Esophagus (tissue), 2 donors: ENCODE measurements around the gene GPR157. TPM values are rescaled to one million over a fixed set of nuclear protein-coding genes. Genes with fewer than 3 reads are reported as not detected.
"Not testable (repeated sequence)": the region's sequence is repeated elsewhere in the genome, so short reads cannot be mapped to it uniquely, and the experiment has no call there.

Source experiments
- H3K27ac ChIP-seq, 2 donors: one replicate each; pipeline ENCODE4 v1.5.1; 2013; ENCODE audit warnings: low read depth in 2 of 2, mild to moderate bottlenecking in 2 of 2, inconsistent platforms in 1 of 2, low read length in 1 of 2, moderate library complexity in 1 of 2
- H3K27me3 ChIP-seq, 2 donors: one replicate each; pipeline ENCODE4 v1.6.1; 2013; ENCODE audit warnings: low read length in 2 of 2, control low read depth in 1 of 2, mild to moderate bottlenecking in 1 of 2; ENCODE audit not compliant: insufficient read depth in 2 of 2, control insufficient read depth in 1 of 2
- H3K36me3 ChIP-seq, 2 donors: one replicate each; pipeline ENCODE4 v1.6.1; 2013; ENCODE audit warnings: low read length in 1 of 2; ENCODE audit not compliant: control insufficient read depth in 2 of 2, insufficient read depth in 2 of 2
- H3K4me1 ChIP-seq, 2 donors: one replicate each; pipeline ENCODE4 v1.6.1; 2013; ENCODE audit warnings: low read length in 1 of 2; ENCODE audit not compliant: control insufficient read depth in 2 of 2, insufficient read depth in 2 of 2
- H3K4me3 ChIP-seq, 2 donors: one replicate each; pipeline ENCODE4 v1.5.1; 2013; ENCODE audit warnings: low read length in 2 of 2, mild to moderate bottlenecking in 2 of 2, low read depth in 1 of 2, moderate library complexity in 1 of 2
- H3K9me3 ChIP-seq, 2 donors: one replicate each; pipeline ENCODE4 v1.6.1; 2013; ENCODE audit warnings: mild to moderate bottlenecking in 2 of 2, low read depth in 1 of 2, low read length in 1 of 2, moderate library complexity in 1 of 2; ENCODE audit not compliant: control insufficient read depth in 2 of 2, insufficient read depth in 1 of 2
- WGBS, 2 donors: extraction: QIAGEN DNeasy Blood & Tissue Kit; methylation state at CpG; one replicate each; pipeline ENCODE4 v1.1.7; 2013; 5-methylcytosine and 5-hydroxymethylcytosine counted together
- polyA plus RNA-seq, 2 donors: library from polyadenylated mRNA; stranded (reverse); fragments of 200-250 nt; gene quantifications; one replicate each; pipeline ENCODE4 v1.2.3, GENCODE V29; 2013
- donor health status: healthy with polysubstance abuse.
- donor health status: Bipolar disorder and iron deficiency.

Gene GPR157
- polyA plus RNA-seq, 2 donors, result 15.7 to 15.9 TPM

DNA sequence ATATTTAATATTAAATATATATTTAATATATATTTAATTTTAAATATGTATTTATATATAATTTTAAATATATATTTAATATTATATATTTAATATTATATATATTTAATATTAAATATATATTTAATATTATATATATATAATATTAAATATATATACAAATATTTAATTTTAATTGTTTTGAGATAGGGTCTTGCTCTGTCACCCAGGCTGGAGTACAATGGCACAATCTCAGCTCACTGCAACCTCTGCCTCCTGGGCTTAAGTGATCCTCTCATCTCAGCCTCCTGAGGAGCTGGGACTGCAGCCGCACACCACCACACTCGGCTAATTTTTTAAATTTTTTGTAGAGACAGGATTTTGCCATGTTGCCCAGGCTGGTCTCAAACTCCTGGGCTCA, 5.2 kb downstream of the GPR157 start:
- H3K36me3 ChIP-seq, H3K9me3 ChIP-seq, H3K27me3 ChIP-seq, H3K4me3 ChIP-seq, H3K4me1 ChIP-seq: not testable (repeated sequence)
- WGBS, 2 donors, result 90 to 96% methylated on average over 2 of the region's 2 CpGs
- peak overlapping the region; percentile 66 to 80 for H3K27ac ChIP-seq

DNA sequence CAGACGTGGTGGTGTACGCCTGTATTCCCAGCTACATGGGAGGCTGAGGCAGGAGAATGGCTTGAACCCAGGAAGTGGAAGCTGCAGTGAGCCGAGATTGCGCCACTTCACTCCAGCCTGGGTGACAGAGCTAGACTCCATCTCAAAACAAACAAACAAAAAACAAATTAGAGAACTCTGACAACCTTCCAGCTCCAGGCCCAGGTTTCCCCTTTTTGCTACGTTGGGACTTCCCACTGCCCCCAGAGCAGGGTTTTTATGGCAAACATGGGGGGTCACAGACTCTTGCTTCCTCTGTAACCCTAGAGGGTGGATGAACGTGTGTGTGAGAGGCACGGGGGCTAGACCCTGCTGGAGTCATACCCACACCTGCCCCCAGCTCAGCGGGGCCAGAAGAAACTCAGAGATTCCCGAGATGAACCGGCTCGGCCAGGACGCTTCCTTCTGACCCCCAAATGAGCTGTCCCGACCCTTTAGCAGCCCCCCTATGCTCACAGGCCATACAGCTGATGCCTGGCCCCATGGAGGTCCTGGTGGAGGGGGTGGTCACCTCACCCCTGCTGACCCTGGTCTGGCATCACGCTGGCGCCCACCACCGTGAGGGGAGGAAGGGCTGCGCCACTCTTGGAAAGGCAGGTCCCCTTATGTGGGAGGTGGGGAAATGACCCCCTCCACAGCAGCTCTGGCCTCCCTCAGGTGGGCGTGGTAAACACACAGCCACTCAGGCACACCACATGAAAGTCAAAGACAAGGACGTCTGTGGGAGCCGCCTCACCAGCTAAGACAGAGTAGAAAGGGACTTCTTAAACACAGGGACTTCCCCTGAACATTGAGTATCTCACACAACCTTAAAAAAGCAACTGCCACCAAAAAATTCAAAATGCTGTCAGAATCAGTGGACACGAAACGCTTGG, 7.1 kb downstream of the GPR157 start:
- Histone ChIP-seq H3K27ac (peak overlapping the region in 1 of 2 donors; percentile 53), H3K36me3 (peaks cover 2 to 7% of the 10 kb centered on the region in 2 donors), H3K4me1 (peaks cover 4 to 8% of the 10 kb centered on the region in 2 donors), H3K4me3 (no peak overlapping the region), H3K9me3 (no peaks in the 10 kb centered on the region), H3K27me3 (no peaks in the 10 kb centered on the region)
- WGBS, 2 donors, result 86 to 89% methylated on average over 22 of the region's 22 CpGs

DNA sequence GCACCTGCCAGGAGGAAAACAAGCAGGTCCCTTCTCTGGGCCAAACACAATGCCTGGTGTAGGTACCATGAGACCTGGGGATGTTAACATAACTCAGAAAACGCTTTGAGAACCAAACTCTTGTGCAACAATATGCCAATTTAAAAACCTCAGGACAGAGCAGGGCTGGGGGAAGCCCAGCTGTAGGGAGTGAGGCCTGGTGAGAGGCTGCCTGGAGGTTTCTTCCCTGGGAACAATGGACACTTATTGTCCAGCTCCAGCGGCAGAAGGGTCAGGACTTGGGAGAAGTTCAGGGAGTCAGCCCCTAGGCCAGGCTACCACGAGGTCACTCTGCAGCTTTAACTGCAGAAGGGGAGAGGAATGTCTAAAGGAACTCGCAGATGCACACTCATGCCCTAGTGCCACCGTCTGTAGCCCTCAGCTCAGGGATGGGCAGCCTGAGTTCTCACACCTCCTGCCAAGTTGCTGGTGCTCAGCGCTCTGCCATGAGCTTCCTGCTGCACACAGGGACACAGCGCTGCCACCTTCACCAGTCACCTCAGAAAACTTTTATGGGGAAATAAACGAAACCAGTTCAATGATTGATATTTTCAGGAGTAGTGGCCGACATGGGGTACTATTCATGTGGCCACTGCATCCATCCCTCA, 8.5 kb downstream of the GPR157 start:
- Histone ChIP-seq H3K27me3 (no peaks in the 10 kb centered on the region), H3K9me3 (no peaks in the 10 kb centered on the region), H3K4me3 (no peak overlapping the region), H3K27ac (no peak overlapping the region), H3K36me3 (peaks cover 2 to 7% of the 10 kb centered on the region in 2 donors), H3K4me1 (peaks cover 4 to 8% of the 10 kb centered on the region in 2 donors)
- 76 to 80% methylated on average over 9 of the region's 9 CpGs for WGBS, 2 donors

DNA sequence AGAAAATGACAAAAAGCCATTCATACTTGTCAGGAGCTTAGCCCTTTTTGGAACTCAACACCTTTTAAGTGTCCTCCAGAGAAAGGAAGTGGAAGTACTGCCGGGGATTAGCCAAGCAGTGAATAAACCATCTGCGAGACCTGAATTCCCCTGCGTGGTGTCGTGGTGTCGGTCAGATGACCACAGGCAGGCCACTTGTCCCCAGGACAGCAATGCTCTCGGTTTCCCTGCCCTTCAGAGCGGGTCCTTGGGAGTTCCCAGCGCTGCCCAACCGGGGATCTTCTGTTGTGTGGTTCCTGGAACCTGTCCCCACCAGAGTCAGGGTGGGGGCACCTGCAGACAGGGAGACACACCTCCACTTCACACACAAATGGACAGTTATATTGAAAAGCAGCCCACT, 9.2 kb downstream of the GPR157 start:
- Histone ChIP-seq H3K36me3 (peaks cover 2 to 7% of the 10 kb centered on the region in 2 donors), H3K9me3 (no peaks in the 10 kb centered on the region), H3K4me1 (peaks cover 4 to 8% of the 10 kb centered on the region in 2 donors), H3K4me3 (no peak overlapping the region), H3K27me3 (no peaks in the 10 kb centered on the region), H3K27ac (no peak overlapping the region)
- 85 to 86% methylated on average over 9 of the region's 9 CpGs for WGBS, 2 donors

DNA sequence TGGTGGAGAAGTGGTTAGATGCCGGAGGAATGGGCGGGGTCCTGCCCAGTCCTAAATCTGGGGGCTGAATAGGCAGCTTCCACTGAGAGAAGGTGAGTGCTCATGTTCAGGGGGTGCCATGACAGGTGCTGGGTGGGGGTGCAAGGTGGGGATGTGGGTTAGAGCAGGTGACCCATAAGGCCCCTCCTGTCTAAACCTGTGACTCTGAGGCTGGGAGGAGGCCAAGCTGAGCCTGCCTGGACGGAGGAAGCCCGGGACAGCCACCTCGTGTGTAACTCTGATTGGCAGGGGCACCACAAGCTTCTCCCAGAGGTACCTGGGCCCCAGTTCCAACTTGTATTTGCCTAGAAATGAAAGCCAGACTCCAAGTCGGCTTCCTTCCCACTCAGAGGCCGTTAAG, 10.7 kb downstream of the GPR157 start:
- 53 to 54% methylated on average over 7 of the region's 7 CpGs for WGBS, 2 donors
- Histone ChIP-seq H3K4me3 (no peak overlapping the region), H3K4me1 (peaks cover 4 to 11% of the 10 kb centered on the region in 2 donors), H3K27me3 (no peaks in the 10 kb centered on the region), H3K9me3 (no peaks in the 10 kb centered on the region), H3K27ac (peak overlapping the region in 1 of 2 donors; percentile 51), H3K36me3 (peaks cover 2 to 7% of the 10 kb centered on the region in 2 donors)

DNA sequence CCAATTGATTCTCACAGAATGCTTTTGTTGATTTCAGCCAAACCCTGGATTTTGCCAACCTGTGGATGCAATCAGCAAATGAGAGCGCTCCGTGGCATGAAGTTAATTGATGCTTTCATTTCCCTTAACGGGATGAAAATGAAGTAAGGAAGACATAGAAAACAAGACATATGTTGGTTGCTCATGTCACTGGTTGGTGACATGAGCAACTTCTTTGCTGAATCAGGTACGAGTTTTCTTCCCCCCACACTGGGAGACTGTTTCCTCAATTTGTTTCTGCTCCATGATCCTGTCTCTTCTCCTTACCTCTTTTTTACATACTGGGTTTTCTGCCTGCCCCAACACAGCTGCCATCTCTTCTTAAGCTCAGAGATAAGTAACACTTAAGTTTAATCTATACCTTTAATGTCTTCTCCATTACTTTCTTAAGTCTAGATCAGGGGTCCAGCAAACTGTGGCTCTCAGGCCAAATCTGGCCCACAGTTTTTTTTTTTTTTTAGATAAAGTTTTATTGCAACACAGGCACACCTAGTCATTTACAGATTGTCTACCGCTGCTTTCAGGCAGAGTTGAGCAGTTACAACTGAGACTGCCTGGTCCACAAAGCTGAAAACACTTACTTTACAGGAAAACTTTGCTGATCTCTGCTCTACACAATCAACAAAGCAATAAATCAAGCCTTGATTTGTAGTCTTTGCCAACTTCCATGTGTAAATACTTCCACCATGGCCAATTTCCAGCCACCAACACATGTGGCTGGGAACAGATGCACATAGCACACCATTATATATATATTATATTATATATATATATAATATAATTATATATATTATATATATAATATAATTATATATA, 13.3 kb downstream of the GPR157 start:
- peaks cover 4 to 11% of the 10 kb centered on the region in 2 donors for H3K4me1 ChIP-seq
- no peaks in the 10 kb centered on the region for H3K9me3 ChIP-seq
- no peak overlapping the region for H3K4me3 ChIP-seq
- no peaks in the 10 kb centered on the region for H3K27me3 ChIP-seq
- WGBS, 2 donors, result 63 to 73% methylated on average over 5 of the region's 5 CpGs
- H3K36me3 ChIP-seq, result peaks cover 0 to 11% of the 10 kb centered on the region in 2 donors
- peak overlapping the region; percentile 38 to 71 for H3K27ac ChIP-seq

DNA sequence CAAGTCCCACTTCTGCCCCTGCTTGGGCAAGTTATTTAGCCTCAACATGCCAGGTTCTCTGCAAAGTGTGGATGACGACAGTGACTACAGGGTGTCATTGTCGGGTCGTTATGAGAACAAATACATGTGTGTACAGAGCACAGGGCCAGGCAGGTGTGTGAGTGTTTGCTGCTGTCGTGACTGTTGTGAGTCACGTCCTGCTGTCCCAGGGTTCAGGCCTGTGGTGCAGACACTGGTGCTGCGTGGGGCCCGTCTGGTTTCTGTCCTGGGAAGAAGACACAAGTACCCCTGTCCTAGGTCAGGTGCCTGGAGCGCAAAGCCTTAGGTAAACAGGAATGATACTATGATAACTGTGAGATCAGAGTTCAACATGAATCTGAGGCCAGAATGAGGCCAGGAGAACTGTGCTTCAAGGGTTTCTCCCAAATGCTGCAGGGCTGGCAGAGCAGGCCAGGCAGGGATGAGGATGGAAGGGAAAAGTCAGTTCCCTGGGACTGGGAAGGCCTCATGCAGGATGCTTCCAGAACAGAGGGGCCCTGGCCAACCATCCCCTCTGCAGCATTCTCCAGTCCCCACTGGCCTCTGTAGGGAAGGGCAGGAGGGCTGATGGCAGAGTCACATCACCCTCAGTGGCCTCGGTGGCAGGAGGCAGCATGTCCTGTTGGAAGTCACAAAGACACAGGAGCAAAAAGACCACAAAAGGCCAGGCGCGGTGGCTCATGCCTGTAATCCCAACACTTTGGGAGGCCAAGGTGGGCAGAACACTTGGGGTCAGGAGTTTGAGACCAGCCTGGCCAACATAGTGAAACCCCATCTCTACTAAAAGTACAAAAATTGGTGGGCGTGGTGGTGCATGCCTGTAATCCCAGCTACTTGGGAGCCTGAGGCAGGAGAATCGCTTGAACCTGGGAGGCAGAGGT, 15.7 kb downstream of the GPR157 start:
- Histone ChIP-seq H3K4me1 (peaks cover 0 to 13% of the 10 kb centered on the region in 2 donors), H3K4me3 (no peak overlapping the region), H3K27me3 (no peaks in the 10 kb centered on the region), H3K27ac (peak overlapping the region; percentile 64 to 96), H3K36me3 (peaks cover 0 to 13% of the 10 kb centered on the region in 2 donors), H3K9me3 (no peaks in the 10 kb centered on the region)
- 64 to 72% methylated on average over 12 to 13 of the region's 13 CpGs for WGBS, 2 donors

DNA sequence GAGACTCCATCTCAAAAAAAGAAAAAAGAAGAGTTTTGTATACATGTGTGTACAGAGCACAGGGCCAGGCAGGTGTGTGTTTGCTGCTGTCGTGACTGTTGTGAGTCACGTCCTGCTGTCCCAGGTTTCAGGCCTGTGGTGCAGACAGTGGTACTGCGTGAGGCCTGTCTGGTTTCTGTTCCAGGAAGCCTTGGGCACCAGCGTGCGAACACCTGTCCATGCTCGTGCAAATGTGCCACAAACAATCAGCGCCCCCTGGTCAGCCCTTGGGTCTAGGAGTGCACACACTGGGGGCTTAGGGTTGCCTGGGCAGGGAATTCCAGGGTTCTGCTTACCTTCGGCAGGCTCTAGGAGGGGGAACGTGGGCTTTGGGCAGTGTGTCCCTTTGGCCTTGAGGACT, 16.9 kb downstream of the GPR157 start:
- Histone ChIP-seq H3K36me3 (peaks cover 2 to 17% of the 10 kb centered on the region in 2 donors), H3K27ac (peak overlapping the region in 1 of 2 donors; percentile 24)

More for the DNA sequence above, 16.9 kb downstream of the GPR157 start:
- H3K4me3 ChIP-seq, result no peak overlapping the region
- WGBS, 2 donors, result 78 to 83% methylated on average over 9 of the region's 9 CpGs
- peaks cover 0 to 9% of the 10 kb centered on the region in 2 donors for H3K4me1 ChIP-seq
- H3K9me3 ChIP-seq, result no peaks in the 10 kb centered on the region
- no peaks in the 10 kb centered on the region for H3K27me3 ChIP-seq
